ENCODE measurements around the gene KDELR1. TPM values are rescaled to one million over a fixed set of nuclear protein-coding genes. Genes with fewer than 3 reads are reported as not detected.

KDELR1 gene
- total and polyA plus RNA-seq, 3 donors from 2014 or later = 149 to 187 (median 155) TPM

DNA sequence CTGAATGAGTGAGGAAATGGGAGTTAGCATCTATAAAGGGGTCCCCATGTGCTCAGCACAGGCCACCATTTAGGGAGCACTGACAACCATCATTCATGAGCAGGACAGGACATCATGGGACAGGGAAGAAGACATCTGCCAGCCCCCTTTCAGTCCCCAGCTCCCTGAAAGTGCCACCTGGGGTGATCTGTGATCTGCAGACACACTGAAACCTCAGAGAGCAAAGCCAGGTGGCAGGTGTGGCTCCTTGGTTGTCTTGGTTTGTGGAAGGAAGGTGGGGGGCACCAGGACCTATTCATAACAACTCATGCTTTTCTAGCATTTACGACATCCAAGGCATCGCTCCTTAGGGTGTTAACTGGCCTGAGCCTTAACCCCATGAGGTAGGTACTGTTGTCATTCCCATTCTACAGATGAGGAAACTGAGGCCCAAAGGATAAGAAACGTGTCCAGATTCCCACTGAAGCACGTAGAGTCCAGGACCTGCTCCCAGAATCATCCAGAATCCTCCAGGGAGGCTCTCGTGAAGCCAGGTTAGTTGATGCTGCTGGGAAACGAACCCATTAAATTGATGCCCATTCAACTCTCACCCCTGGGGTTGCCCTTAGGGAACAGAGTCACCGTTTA is 5.8 kb downstream of the KDELR1 start:
- peaks cover 4% of the 10 kb centered on the region for H3K4me1 ChIP-seq
- H3K4me3 ChIP-seq = no peak overlapping the region
- no peak overlapping the region for H3K27ac ChIP-seq
- 91 to 93% methylated on average over 5 to 7 of the region's 7 CpGs for WGBS, 2 donors
- no peak for DNase-seq
- intact Hi-C loops (cut with DNase I; ENCODE audit: low total_unique reads) = no loop called here
- no peaks in the 10 kb centered on the region for H3K27me3 ChIP-seq
- TF ChIP-seq POLR2A (IDR thresholded peaks at IDR 0.05) = no peak
- TF ChIP-seq, protein P1, sequence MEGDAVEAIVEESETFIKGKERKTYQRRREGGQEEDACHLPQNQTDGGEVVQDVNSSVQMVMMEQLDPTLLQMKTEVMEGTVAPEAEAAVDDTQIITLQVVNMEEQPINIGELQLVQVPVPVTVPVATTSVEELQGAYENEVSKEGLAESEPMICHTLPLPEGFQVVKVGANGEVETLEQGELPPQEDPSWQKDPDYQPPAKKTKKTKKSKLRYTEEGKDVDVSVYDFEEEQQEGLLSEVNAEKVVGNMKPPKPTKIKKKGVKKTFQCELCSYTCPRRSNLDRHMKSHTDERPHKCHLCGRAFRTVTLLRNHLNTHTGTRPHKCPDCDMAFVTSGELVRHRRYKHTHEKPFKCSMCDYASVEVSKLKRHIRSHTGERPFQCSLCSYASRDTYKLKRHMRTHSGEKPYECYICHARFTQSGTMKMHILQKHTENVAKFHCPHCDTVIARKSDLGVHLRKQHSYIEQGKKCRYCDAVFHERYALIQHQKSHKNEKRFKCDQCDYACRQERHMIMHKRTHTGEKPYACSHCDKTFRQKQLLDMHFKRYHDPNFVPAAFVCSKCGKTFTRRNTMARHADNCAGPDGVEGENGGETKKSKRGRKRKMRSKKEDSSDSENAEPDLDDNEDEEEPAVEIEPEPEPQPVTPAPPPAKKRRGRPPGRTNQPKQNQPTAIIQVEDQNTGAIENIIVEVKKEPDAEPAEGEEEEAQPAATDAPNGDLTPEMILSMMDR (IDR thresholded peaks at IDR 0.05) = no peak
- H3K36me3 ChIP-seq (ENCODE audit: low read depth, missing control alignments) = no peaks in the 10 kb centered on the region
- H3K9me3 ChIP-seq = no peaks in the 10 kb centered on the region

DNA sequence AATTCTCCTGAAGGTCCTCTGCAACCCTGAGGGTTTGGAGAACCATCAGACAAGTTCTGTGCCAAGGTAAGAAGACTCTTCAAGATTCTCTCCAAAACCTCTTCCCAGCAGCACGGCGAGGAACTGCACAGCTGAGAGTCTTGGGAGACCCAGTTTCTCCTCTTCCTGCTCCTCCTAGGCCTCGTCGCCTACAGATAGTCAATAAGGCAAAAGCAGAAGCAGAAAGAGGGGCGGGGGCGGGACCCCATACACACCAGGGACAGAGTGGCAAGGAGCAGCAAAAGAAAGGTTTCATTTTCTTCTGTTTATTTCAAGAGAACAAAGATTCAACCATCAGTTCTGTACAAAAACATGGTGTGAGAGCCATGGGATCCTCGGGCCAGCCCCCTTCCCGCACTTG is 9.1 kb downstream of the KDELR1 start:
- TF ChIP-seq, protein P1 (IDR thresholded peaks at IDR 0.05) = no peak
- no peak for TF ChIP-seq POLR2A (IDR thresholded peaks at IDR 0.05)
- DNase-seq = no peak
- intact Hi-C loops (cut with DNase I; ENCODE audit: low total_unique reads) = no loop called here
- Histone ChIP-seq H3K4me1 (no peaks in the 10 kb centered on the region), H3K36me3 (ENCODE audit: low read depth, missing control alignments) (no peaks in the 10 kb centered on the region), H3K27me3 (no peaks in the 10 kb centered on the region), H3K27ac (no peak overlapping the region), H3K9me3 (no peaks in the 10 kb centered on the region), H3K4me3 (no peak overlapping the region)
- WGBS, 2 donors = 90 to 94% methylated on average over 8 of the region's 8 CpGs

DNA sequence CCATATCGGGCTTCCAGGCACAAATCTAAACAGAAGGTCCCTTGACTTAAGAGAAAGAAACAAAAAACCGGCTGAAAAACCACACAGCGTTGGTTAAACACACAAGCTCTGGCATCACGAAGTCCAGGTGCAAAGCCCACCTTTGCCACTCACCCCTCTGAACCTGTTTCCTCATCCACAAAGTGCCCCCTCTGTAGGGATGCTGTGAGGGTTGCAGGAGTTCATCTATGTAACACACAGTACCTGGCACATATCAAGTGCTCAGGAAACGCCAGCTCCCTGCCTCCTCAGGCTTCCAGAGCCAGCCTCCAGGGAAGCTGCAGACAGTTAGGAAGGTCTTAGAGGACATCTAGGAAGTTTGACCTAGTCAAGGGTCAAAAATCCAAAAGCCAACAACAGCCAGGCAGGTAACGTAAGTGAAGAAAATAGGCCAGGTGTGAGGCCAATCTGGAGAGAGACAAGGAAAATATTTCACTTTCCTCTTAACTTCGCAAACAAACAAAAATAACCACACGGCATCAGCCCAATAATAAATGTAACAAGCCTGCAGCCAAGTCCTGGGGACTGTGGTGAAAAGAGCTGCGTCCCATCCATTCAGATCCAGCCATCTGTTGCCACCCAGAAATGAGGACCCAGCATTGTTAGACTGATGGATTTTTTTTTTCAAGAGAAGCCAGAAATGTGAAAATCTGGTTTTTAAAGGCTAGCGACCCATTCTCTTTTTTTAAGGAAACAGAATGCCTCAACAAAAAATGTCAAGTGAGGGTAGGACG is 10.0 kb downstream of the KDELR1 start:
- Histone ChIP-seq H3K4me1 (no peaks in the 10 kb centered on the region), H3K4me3 (no peak overlapping the region), H3K9me3 (no peaks in the 10 kb centered on the region), H3K27ac (no peak overlapping the region), H3K27me3 (no peaks in the 10 kb centered on the region), H3K36me3 (ENCODE audit: low read depth, missing control alignments) (no peaks in the 10 kb centered on the region)
- 83 to 87% methylated on average over 11 of the region's 11 CpGs for WGBS, 2 donors
- TF ChIP-seq POLR2A (IDR thresholded peaks at IDR 0.05) = no peak
- no peak for DNase-seq
- intact Hi-C loops (cut with DNase I; ENCODE audit: low total_unique reads) = no loop called here

DNA sequence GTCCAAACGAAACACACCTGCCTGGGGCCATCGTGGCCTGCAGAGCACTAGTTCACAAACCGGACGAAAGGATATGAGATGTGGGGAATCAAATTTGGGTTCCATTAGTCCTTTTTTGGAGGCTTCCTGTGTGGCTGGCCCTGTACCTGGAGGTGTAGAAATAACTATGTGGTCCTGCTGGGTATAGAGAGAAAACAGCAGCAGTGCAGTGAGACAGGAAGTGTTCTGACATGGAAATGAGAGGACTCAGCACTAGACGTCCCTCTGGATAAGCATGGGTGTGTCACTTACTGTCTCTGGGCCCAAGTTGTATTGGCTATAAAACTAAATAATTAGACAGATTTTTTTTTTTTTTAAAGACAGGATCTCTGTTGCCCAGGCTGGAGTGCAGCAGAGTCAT is 12.3 kb downstream of the KDELR1 start:
- no peaks in the 10 kb centered on the region for H3K27me3 ChIP-seq
- no peak for DNase-seq
- intact Hi-C loops (cut with DNase I; ENCODE audit: low total_unique reads) = no loop called here
- no peaks in the 10 kb centered on the region for H3K4me1 ChIP-seq
- H3K36me3 ChIP-seq (ENCODE audit: low read depth, missing control alignments) = no peaks in the 10 kb centered on the region
- H3K4me3 ChIP-seq = no peak overlapping the region
- no peaks in the 10 kb centered on the region for H3K9me3 ChIP-seq
- 74 to 86% methylated on average over 5 of the region's 5 CpGs for WGBS, 2 donors
- H3K27ac ChIP-seq = no peak overlapping the region
- TF ChIP-seq, protein P1 (IDR thresholded peaks at IDR 0.05) = no peak
- TF ChIP-seq POLR2A (IDR thresholded peaks at IDR 0.05) = no peak

DNA sequence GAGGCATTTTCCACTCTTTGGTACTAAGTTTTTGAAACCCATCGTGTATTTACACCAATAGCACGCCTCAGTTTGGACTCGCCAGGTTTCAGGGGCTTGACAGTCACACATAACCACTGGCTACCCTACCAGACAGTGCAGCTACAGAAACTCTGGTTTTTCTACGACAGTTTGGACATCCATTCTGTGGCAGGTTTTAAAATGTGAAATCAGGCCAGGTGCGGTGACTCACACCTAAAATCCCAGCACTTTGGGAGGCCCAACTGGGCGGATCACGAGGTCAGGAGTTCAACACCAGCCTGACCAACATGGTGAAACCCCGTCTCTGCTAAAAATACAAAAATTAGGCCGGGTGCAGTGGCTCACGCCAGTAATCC is 13.2 kb downstream of the KDELR1 start:
- WGBS, 2 donors = 89 to 92% methylated on average over 9 to 10 of the region's 10 CpGs
- DNase-seq = no peak
- no peaks in the 10 kb centered on the region for H3K36me3 ChIP-seq (ENCODE audit: low read depth, missing control alignments)
- no peak overlapping the region for H3K4me3 ChIP-seq
- H3K27ac ChIP-seq = no peak overlapping the region
- H3K27me3 ChIP-seq = no peaks in the 10 kb centered on the region
- H3K4me1 ChIP-seq = no peaks in the 10 kb centered on the region
- intact Hi-C loops (cut with DNase I; ENCODE audit: low total_unique reads) = no loop called here
- TF ChIP-seq, protein P1 (IDR thresholded peaks at IDR 0.05) = no peak
- TF ChIP-seq POLR2A (IDR thresholded peaks at IDR 0.05) = no peak
- no peaks in the 10 kb centered on the region for H3K9me3 ChIP-seq
